ENCODE measurements around the gene AP4E1.
"Not testable (repeated sequence)": the region's sequence is repeated elsewhere in the genome, so short reads cannot be mapped to it uniquely, and the experiment has no call there.

Gene AP4E1

GRCh38 chr15:51022206-51022605 lies 113.7 kb downstream of the AP4E1 start:
- DNase-seq (ENCODE audit: low read depth in 2 of 2, low spot score in 1 of 2) = no peak

GRCh38 chr15:51023499-51023898 lies 115.0 kb downstream of the AP4E1 start:
- DNase-seq (ENCODE audit: low read depth in 2 of 2, low spot score in 1 of 2) = no peak

GRCh38 chr15:51024735-51025453 lies 116.4 kb downstream of the AP4E1 start:
- no peak for DNase-seq (ENCODE audit: low read depth in 2 of 2, low spot score in 1 of 2)

- DNase-seq (ENCODE audit: low read depth in 2 of 2, low spot score in 1 of 2) = no peak
Observed at GRCh38 chr15:51025454-51025846, 117.0 kb downstream of the AP4E1 start.

- no peak for DNase-seq (ENCODE audit: low read depth in 2 of 2, low spot score in 1 of 2)
Observed at GRCh38 chr15:51030649-51031316, 122.3 kb downstream of the AP4E1 start.

GRCh38 chr15:51037474-51037873 lies 129.0 kb downstream of the AP4E1 start:
- not testable (repeated sequence) for DNase-seq (ENCODE audit: low read depth in 2 of 2, low spot score in 1 of 2)

GRCh38 chr15:51038162-51038973 lies 129.9 kb downstream of the AP4E1 start:
- no peak for DNase-seq (ENCODE audit: low read depth in 2 of 2, low spot score in 1 of 2)

GRCh38 chr15:51038974-51039319 lies 130.5 kb downstream of the AP4E1 start:
- no peak for DNase-seq (ENCODE audit: low read depth in 2 of 2, low spot score in 1 of 2)

GRCh38 chr15:51044037-51044727 lies 135.7 kb downstream of the AP4E1 start:
- no peak for DNase-seq (ENCODE audit: low read depth in 2 of 2, low spot score in 1 of 2)

- no peak for DNase-seq (ENCODE audit: low read depth in 2 of 2, low spot score in 1 of 2)
Observed at GRCh38 chr15:51046016-51046415, 137.5 kb downstream of the AP4E1 start.

- no peak for DNase-seq (ENCODE audit: low read depth in 2 of 2, low spot score in 1 of 2)
Observed at GRCh38 chr15:51046799-51047449, 138.4 kb downstream of the AP4E1 start.

GRCh38 chr15:51048308-51048707 lies 139.8 kb downstream of the AP4E1 start:
- DNase-seq (ENCODE audit: low read depth in 2 of 2, low spot score in 1 of 2) = no peak

GRCh38 chr15:51049081-51049480 lies 140.6 kb downstream of the AP4E1 start:
- no peak for DNase-seq (ENCODE audit: low read depth in 2 of 2, low spot score in 1 of 2)

- DNase-seq (ENCODE audit: low read depth in 2 of 2, low spot score in 1 of 2) = no peak
Observed at GRCh38 chr15:51051776-51052175, 143.3 kb downstream of the AP4E1 start.

- DNase-seq (ENCODE audit: low read depth in 2 of 2, low spot score in 1 of 2) = no peak
Observed at GRCh38 chr15:51053571-51053970, 145.1 kb downstream of the AP4E1 start.

GRCh38 chr15:51054535-51054934 lies 146.1 kb downstream of the AP4E1 start:
- DNase-seq (ENCODE audit: low read depth in 2 of 2, low spot score in 1 of 2) = no peak
